Urinary bladder (tissue), 4 donors: ENCODE results near the gene FAM114A2. TPM values are rescaled to one million over a fixed set of nuclear protein-coding genes. Genes with fewer than 3 reads are reported as not detected.

Experiments
- DNase-seq: peaks from one replicate; pipeline ENCODE4 v3.0.0-alpha.2; 2015; ENCODE audit errors: extremely low spot score
- H3K27ac ChIP-seq: one replicate; pipeline ENCODE4 v1.5.1; 2013; ENCODE audit warnings: low read depth, mild to moderate bottlenecking, moderate library complexity
- H3K36me3 ChIP-seq: one replicate; pipeline ENCODE4 v1.6.1; 2013; ENCODE audit warnings: mild to moderate bottlenecking, moderate library complexity; ENCODE audit not compliant: insufficient read depth
- H3K4me1 ChIP-seq: one replicate; pipeline ENCODE4 v1.6.1; 2013; ENCODE audit warnings: mild to moderate bottlenecking, moderate library complexity; ENCODE audit not compliant: insufficient read depth
- H3K4me3 ChIP-seq: one replicate; pipeline ENCODE4 v1.5.1; 2013; ENCODE audit warnings: low read depth, low read length
- WGBS: extraction: QIAGEN DNeasy Blood & Tissue Kit; methylation state at CpG from one replicate; pipeline ENCODE4 v1.1.7; 2013; 5-methylcytosine and 5-hydroxymethylcytosine counted together
- polyA plus RNA-seq: library from polyadenylated mRNA; stranded (reverse); fragments of 200-250 nt; gene quantifications from one replicate; pipeline ENCODE4 v1.2.3, GENCODE V29; 2013
- total RNA-seq: library from RNA; depleted of rRNA; stranded (reverse); fragments of >200 nt; gene quantifications from one replicate; pipeline ENCODE4 v1.2.3, GENCODE V29; 2014
- donor health status: healthy with polysubstance abuse.
- donor health status: healthy.

FAM114A2 gene
- total and polyA plus RNA-seq, 2 donors = 14.8 to 65.1 TPM

- Histone ChIP-seq H3K36me3 (no peaks in the 10 kb centered on the region), H3K27ac (no peak overlapping the region), H3K4me1 (no peaks in the 10 kb centered on the region), H3K4me3 (no peak overlapping the region)
- 23% methylated on average over 10 of the region's 10 CpGs for WGBS
- DNase-seq = peak; percentile 21
These were observed 73.6 kb downstream of the FAM114A2 start for GRCh38 chr5:153964880-153965645.

- Histone ChIP-seq H3K4me3 (no peak overlapping the region), H3K4me1 (no peaks in the 10 kb centered on the region), H3K27ac (no peak overlapping the region), H3K36me3 (no peaks in the 10 kb centered on the region)
- no peak for DNase-seq
- WGBS = 74% methylated on average over 17 of the region's 17 CpGs
These were observed 74.4 kb downstream of the FAM114A2 start for GRCh38 chr5:153964191-153964879.

GRCh38 chr5:153960269-153961215, 78.2 kb downstream of the FAM114A2 start:
- H3K36me3 ChIP-seq = no peaks in the 10 kb centered on the region
- H3K4me1 ChIP-seq = no peaks in the 10 kb centered on the region
- WGBS = 75% methylated on average over 10 of the region's 10 CpGs
- no peak overlapping the region for H3K4me3 ChIP-seq
- H3K27ac ChIP-seq = no peak overlapping the region
- DNase-seq = no peak

- no peak overlapping the region for H3K4me3 ChIP-seq
- WGBS = 43% methylated on average over 5 of the region's 5 CpGs
- H3K4me1 ChIP-seq = no peaks in the 10 kb centered on the region
- no peaks in the 10 kb centered on the region for H3K36me3 ChIP-seq
- no peak overlapping the region for H3K27ac ChIP-seq
- no peak for DNase-seq
These were observed 79.4 kb downstream of the FAM114A2 start for GRCh38 chr5:153959134-153959957.

GRCh38 chr5:153957205-153957604, 81.5 kb downstream of the FAM114A2 start:
- no peaks in the 10 kb centered on the region for H3K36me3 ChIP-seq
- no peak overlapping the region for H3K4me3 ChIP-seq
- WGBS = 66% methylated on average over 4 of the region's 4 CpGs

GRCh38 chr5:153953411-153953810, 85.3 kb downstream of the FAM114A2 start:
- no peaks in the 10 kb centered on the region for H3K4me1 ChIP-seq
- no peak overlapping the region for H3K4me3 ChIP-seq
- no peak overlapping the region for H3K27ac ChIP-seq
- 71% methylated on average over 3 of the region's 3 CpGs for WGBS
- no peak for DNase-seq
- no peaks in the 10 kb centered on the region for H3K36me3 ChIP-seq

More at GRCh38 chr5:153957205-153957604, 81.5 kb downstream of the FAM114A2 start:
- no peak for DNase-seq
- H3K27ac ChIP-seq = no peak overlapping the region
- no peaks in the 10 kb centered on the region for H3K4me1 ChIP-seq

- no peak overlapping the region for H3K4me3 ChIP-seq
- DNase-seq = no peak
- H3K36me3 ChIP-seq = no peaks in the 10 kb centered on the region
- 82% methylated on average over 2 of the region's 2 CpGs for WGBS
- no peaks in the 10 kb centered on the region for H3K4me1 ChIP-seq
- no peak overlapping the region for H3K27ac ChIP-seq
These were observed 85.8 kb downstream of the FAM114A2 start for GRCh38 chr5:153952893-153953292.

- DNase-seq = no peak
- Histone ChIP-seq H3K4me3 (no peak overlapping the region), H3K36me3 (no peaks in the 10 kb centered on the region), H3K4me1 (no peaks in the 10 kb centered on the region), H3K27ac (no peak overlapping the region)
- WGBS = 84% methylated on average over 1 of the region's 1 CpG
These were observed 86.7 kb downstream of the FAM114A2 start for GRCh38 chr5:153952057-153952456.

- Histone ChIP-seq H3K36me3 (no peaks in the 10 kb centered on the region), H3K27ac (no peak overlapping the region), H3K4me3 (no peak overlapping the region), H3K4me1 (no peaks in the 10 kb centered on the region)
- WGBS = 95% methylated on average over 3 of the region's 3 CpGs
- no peak for DNase-seq
These were observed 97.4 kb downstream of the FAM114A2 start for GRCh38 chr5:153941265-153941664.

Other genes with a start within 250 kb of the FAM114A2 start
- gene MFAP3, start 57 bp upstream of the FAM114A2 start, total RNA-seq = 110 TPM
- gene MFAP3, start 57 bp upstream of the FAM114A2 start, polyA plus RNA-seq = 19.9 TPM
- 19.4 TPM for gene GALNT10, start 151.8 kb upstream of the FAM114A2 start, total RNA-seq
- gene GALNT10, start 151.8 kb upstream of the FAM114A2 start, polyA plus RNA-seq = 15.7 TPM